HG02943 (cell line): Measurements from ENCODE around the gene NEK1.

ENCODE experiments used
- ATAC-seq: cut with Tn5 transposase; IDR thresholded peaks from one replicate; pipeline ENCODE4 v1.9.1; 2021; ENCODE audit warnings: mild to moderate bottlenecking, low read depth, moderate library complexity; ENCODE audit not compliant: unreplicated experiment

Gene NEK1

GRCh38 chr4:169377367-169377766 is 235.0 kb downstream of the NEK1 start:
- no peak for ATAC-seq

- no peak for ATAC-seq
Observed at GRCh38 chr4:169376421-169376820, 236.0 kb downstream of the NEK1 start.

GRCh38 chr4:169372791-169373190 is 239.6 kb downstream of the NEK1 start:
- no peak for ATAC-seq

GRCh38 chr4:169369634-169370033 is 242.7 kb downstream of the NEK1 start:
- ATAC-seq: no peak

- no peak for ATAC-seq
Observed at GRCh38 chr4:169367826-169368225, 244.6 kb downstream of the NEK1 start.

GRCh38 chr4:169366821-169367220 is 245.6 kb downstream of the NEK1 start:
- ATAC-seq: no peak

- no peak for ATAC-seq
Observed at GRCh38 chr4:169362607-169363006, 249.8 kb downstream of the NEK1 start.

- ATAC-seq: no peak
Observed at GRCh38 chr4:169361756-169362155, 250.6 kb downstream of the NEK1 start.

GRCh38 chr4:169359961-169360360 is 252.4 kb downstream of the NEK1 start:
- no peak for ATAC-seq

- no peak for ATAC-seq
Observed at GRCh38 chr4:169352360-169352759, 260.0 kb downstream of the NEK1 start.

GRCh38 chr4:169351872-169352271 is 260.5 kb downstream of the NEK1 start:
- no peak for ATAC-seq

GRCh38 chr4:169348541-169348940 is 263.8 kb downstream of the NEK1 start:
- ATAC-seq: no peak

GRCh38 chr4:169346840-169347239 is 265.5 kb downstream of the NEK1 start:
- no peak for ATAC-seq

- no peak for ATAC-seq
Observed at GRCh38 chr4:169345316-169345721, 267.1 kb downstream of the NEK1 start.
